Adrenal gland (tissue), 5 donors: ENCODE results near the gene ZBTB7C.

Experiments
- CTCF ChIP-seq, 6 experiments: fragments of 450-650 bp in 4 of 6; fragments of 200-600 bp in 2 of 6; sonication (generic) in 1 of 6; IDR thresholded peaks; 1 replicate in 5 of 6; 2 replicates in 1 of 6; pipeline versions ENCODE4 v1.5.1 to v1.8.0; 2016 to 2021; ENCODE audit warnings: antibody characterized with exemption in 6 of 6, mild to moderate bottlenecking in 2 of 6, moderate library complexity in 1 of 6
- POLR2A ChIP-seq, 2 donors: fragments of 450-650 bp; IDR thresholded peaks; one replicate each; pipeline ENCODE4 v1.6.1; 2017; ENCODE audit warnings: antibody characterized with exemption in 2 of 2, mild to moderate bottlenecking in 2 of 2, moderate library complexity in 1 of 2
- donor health status: DM: no; HTN: no; CAD: no.

DNA sequence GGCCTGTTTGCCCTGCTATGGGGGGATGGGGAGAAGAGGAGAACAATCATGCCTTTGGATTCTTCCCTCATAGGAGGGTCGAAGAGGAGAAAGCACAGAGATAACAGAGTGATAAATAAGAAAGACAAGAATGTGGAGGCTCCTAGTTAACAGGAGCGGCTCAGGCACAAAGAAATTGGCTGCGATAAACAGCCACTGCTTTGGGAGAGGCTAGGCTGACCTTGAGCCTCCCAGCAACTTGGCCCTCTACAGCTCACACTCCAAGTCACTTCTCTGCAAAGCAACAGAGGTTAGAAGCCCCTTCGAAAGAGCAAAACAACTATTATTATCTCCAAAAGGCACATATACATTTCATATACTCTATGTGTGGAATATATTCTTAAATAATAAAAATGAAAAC lies 69.5 kb downstream of the ZBTB7C start:
- TF ChIP-seq CTCF (IDR thresholded peaks at IDR 0.05) (no peak), POLR2A (IDR thresholded peaks at IDR 0.05) (no peak)
